ENCODE measurements around the gene ANO8. TPM values are rescaled to one million over a fixed set of nuclear protein-coding genes. Genes with fewer than 3 reads are reported as not detected.

The ANO8 gene
- total and polyA plus RNA-seq, 2 experiments from 2014 or later: 1.1 to 7.3 TPM

DNA sequence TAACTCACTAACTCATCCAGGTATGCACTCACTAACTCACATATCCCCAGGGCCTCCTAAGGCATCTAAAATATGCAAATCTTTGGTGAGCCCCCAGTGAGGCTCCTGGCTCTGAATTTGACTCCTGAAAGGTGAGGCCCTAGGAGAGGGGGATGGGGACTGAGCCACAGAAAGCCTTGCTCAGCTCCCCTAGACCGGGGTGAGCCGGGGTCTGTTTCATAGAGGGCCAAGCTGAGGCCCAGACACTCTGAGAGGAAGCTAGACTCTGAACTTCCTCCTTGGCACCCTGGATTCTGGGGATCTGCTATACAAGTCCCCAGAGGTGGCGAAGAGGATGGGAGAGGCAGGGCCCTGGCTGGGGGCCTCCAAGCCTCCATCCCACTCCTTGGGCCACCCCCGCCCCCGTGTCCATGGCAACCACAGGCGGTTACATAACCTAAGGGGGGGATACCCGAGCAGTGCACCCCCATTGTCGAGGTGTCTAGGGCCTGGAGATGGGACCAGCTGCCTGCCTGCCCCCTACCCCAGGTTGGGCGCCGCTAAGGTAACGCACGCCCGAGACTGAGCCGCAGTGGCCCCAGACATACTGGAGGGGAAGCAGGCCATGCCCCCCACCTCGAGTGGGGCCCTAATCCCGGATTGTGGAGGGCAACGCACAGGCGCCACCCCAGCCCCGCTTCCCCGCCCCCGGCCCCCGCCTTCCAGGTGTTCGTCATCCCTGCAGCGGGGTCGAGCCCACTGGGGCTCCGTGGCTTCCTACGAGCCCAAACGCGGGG, 32.1 kb downstream of the ANO8 start:
- Histone ChIP-seq H4K20me1 (ENCODE audit: insufficient read depth, poor library complexity, severe bottlenecking) (no peaks in the 10 kb centered on the region), H3K4me1 (ENCODE audit: insufficient read depth) (peaks cover 18% of the 10 kb centered on the region), H3K27ac (peak overlapping the region; percentile 70), H2AFZ (peak overlapping the region; percentile 79), H3K4me2 (peak overlapping the region; percentile 98), H3K9me2 (replicated peaks; ENCODE audit: insufficient read depth) (no peaks in the 10 kb centered on the region), H3K79me2 (peaks cover 24% of the 10 kb centered on the region), H3K9me3 (ENCODE audit: low read depth) (no peaks in the 10 kb centered on the region), H3K4me3 (peak overlapping the region; percentile 94), H3K36me3 (replicated peaks; ENCODE audit: insufficient read depth, low read depth) (no peaks in the 10 kb centered on the region), H3K27me3 (no peaks in the 10 kb centered on the region)
- TF ChIP-seq EZH2 (IDR thresholded peaks at IDR 0.05; ENCODE audit: borderline replicate concordance): no peak
- TF ChIP-seq EZH2phosphoT487 (IDR thresholded peaks at IDR 0.05; ENCODE audit: low read depth, severe bottlenecking, unreplicated experiment): no peak
- TF ChIP-seq, protein P1, sequence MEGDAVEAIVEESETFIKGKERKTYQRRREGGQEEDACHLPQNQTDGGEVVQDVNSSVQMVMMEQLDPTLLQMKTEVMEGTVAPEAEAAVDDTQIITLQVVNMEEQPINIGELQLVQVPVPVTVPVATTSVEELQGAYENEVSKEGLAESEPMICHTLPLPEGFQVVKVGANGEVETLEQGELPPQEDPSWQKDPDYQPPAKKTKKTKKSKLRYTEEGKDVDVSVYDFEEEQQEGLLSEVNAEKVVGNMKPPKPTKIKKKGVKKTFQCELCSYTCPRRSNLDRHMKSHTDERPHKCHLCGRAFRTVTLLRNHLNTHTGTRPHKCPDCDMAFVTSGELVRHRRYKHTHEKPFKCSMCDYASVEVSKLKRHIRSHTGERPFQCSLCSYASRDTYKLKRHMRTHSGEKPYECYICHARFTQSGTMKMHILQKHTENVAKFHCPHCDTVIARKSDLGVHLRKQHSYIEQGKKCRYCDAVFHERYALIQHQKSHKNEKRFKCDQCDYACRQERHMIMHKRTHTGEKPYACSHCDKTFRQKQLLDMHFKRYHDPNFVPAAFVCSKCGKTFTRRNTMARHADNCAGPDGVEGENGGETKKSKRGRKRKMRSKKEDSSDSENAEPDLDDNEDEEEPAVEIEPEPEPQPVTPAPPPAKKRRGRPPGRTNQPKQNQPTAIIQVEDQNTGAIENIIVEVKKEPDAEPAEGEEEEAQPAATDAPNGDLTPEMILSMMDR (IDR thresholded peaks at IDR 0.05; ENCODE audit: poor library complexity): no peak
- DNase-seq (ENCODE audit: low spot score): no peak
- 27% methylated on average over 17 of the region's 29 CpGs for WGBS (ENCODE audit: low lambda C conversion rate, missing lambda C conversion rate)

DNA sequence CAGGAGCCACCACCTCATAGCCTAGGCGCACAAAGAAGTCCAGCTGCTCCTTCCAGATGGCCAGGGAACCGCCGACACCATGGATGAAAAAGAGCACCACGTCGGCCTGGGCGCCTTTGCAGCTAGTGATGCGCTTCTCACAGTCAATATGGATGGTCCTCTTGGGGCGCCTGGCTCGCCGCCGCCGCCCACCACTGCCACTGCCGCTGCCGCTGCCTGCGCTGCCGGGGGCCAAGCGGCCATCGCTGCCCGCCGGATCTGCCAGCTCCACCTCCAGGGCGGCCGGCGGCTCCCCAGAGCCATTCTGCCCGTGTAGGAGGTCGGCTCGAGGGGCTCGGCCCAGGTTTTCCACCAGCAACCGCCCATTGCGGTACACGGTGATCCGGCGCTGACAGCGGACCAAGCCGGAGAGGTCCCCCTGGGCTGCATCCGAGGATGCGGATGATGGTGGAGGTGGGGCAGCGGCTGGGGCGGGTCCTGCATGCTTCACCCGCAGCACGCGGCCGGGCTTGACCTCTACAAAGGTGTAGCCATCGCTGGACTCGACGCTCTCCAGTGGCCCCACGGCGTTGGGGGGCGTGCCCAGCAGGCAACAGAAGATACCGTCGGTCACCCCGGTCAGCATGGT, 33.5 kb downstream of the ANO8 start:
- no peak overlapping the region for H2AFZ ChIP-seq
- H3K4me1 ChIP-seq (ENCODE audit: insufficient read depth): peaks cover 11% of the 10 kb centered on the region
- TF ChIP-seq EZH2phosphoT487 (IDR thresholded peaks at IDR 0.05; ENCODE audit: low read depth, severe bottlenecking, unreplicated experiment) (no peak), EZH2 (IDR thresholded peaks at IDR 0.05; ENCODE audit: borderline replicate concordance) (no peak)
- TF ChIP-seq, protein P1 (IDR thresholded peaks at IDR 0.05; ENCODE audit: poor library complexity): no peak
- no peaks in the 10 kb centered on the region for H4K20me1 ChIP-seq (ENCODE audit: insufficient read depth, poor library complexity, severe bottlenecking)
- H3K4me3 ChIP-seq: no peak overlapping the region
- H3K27ac ChIP-seq: no peak overlapping the region
- no peak for DNase-seq (ENCODE audit: low spot score)
- H3K4me2 ChIP-seq: no peak overlapping the region
- peaks cover 17% of the 10 kb centered on the region for H3K79me2 ChIP-seq
- H3K27me3 ChIP-seq: no peaks in the 10 kb centered on the region
- H3K36me3 ChIP-seq (replicated peaks; ENCODE audit: insufficient read depth, low read depth): no peaks in the 10 kb centered on the region
- H3K9me2 ChIP-seq (replicated peaks; ENCODE audit: insufficient read depth): no peaks in the 10 kb centered on the region
- no peaks in the 10 kb centered on the region for H3K9me3 ChIP-seq (ENCODE audit: low read depth)
- 96% methylated on average over 51 of the region's 51 CpGs for WGBS (ENCODE audit: low lambda C conversion rate, missing lambda C conversion rate)

DNA sequence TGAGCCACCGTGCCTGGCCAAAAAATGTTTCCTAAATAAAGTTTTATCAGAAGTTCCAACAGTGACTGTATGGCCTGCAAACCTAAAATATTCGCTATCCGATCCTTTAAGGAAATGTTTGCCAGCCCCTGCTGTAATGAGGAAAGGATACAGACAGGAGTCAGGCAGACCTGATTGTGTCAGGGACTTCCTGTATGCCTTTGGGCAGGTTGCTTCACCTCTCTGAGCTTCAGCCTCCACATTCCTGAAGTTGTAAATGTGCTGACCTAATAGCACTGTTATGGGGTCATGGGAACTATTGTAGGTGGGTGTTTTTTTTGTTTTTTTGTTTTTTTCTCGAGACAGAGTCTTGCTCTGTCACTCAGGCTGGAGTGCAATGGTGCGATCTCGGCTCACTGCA, 37.7 kb downstream of the ANO8 start:
- H2AFZ ChIP-seq: no peak overlapping the region
- no peak overlapping the region for H3K4me2 ChIP-seq
- H3K27ac ChIP-seq: no peak overlapping the region
- H4K20me1 ChIP-seq (ENCODE audit: insufficient read depth, poor library complexity, severe bottlenecking): no peaks in the 10 kb centered on the region
- no peaks in the 10 kb centered on the region for H3K9me3 ChIP-seq (ENCODE audit: low read depth)
- H3K4me1 ChIP-seq (ENCODE audit: insufficient read depth): no peaks in the 10 kb centered on the region
- DNase-seq (ENCODE audit: low spot score): no peak
- no peaks in the 10 kb centered on the region for H3K27me3 ChIP-seq
- no peaks in the 10 kb centered on the region for H3K36me3 ChIP-seq (replicated peaks; ENCODE audit: insufficient read depth, low read depth)
- no peak overlapping the region for H3K4me3 ChIP-seq
- H3K79me2 ChIP-seq: peaks cover 6% of the 10 kb centered on the region
- TF ChIP-seq EZH2phosphoT487 (IDR thresholded peaks at IDR 0.05; ENCODE audit: low read depth, severe bottlenecking, unreplicated experiment) (no peak), EZH2 (IDR thresholded peaks at IDR 0.05; ENCODE audit: borderline replicate concordance) (no peak)
- TF ChIP-seq, protein P1 (IDR thresholded peaks at IDR 0.05; ENCODE audit: poor library complexity): no peak
- H3K9me2 ChIP-seq (replicated peaks; ENCODE audit: insufficient read depth): no peaks in the 10 kb centered on the region
- 94% methylated on average over 6 of the region's 6 CpGs for WGBS (ENCODE audit: low lambda C conversion rate, missing lambda C conversion rate)
